Vagina (tissue), 2 donors: ENCODE results near the gene DACH2.

ENCODE experiments used
- POLR2A ChIP-seq, 2 donors: fragments of 450-650 bp; IDR thresholded peaks; one replicate each; pipeline ENCODE4 v1.6.1; 2017; ENCODE audit warnings: antibody characterized with exemption in 2 of 2, mild to moderate bottlenecking in 2 of 2, moderate library complexity in 2 of 2
- TF ChIP-seq, protein P1 (sequence below), 3 experiments: fragments of 450-650 bp in 2 of 3; fragments of 200-600 bp in 1 of 3; sonication (generic) in 1 of 3; IDR thresholded peaks; one replicate each; pipeline ENCODE4 v1.5.1; 2017 to 2019; ENCODE audit warnings: antibody characterized with exemption in 3 of 3, mild to moderate bottlenecking in 2 of 3, moderate library complexity in 2 of 3

- TF ChIP-seq, protein P1, sequence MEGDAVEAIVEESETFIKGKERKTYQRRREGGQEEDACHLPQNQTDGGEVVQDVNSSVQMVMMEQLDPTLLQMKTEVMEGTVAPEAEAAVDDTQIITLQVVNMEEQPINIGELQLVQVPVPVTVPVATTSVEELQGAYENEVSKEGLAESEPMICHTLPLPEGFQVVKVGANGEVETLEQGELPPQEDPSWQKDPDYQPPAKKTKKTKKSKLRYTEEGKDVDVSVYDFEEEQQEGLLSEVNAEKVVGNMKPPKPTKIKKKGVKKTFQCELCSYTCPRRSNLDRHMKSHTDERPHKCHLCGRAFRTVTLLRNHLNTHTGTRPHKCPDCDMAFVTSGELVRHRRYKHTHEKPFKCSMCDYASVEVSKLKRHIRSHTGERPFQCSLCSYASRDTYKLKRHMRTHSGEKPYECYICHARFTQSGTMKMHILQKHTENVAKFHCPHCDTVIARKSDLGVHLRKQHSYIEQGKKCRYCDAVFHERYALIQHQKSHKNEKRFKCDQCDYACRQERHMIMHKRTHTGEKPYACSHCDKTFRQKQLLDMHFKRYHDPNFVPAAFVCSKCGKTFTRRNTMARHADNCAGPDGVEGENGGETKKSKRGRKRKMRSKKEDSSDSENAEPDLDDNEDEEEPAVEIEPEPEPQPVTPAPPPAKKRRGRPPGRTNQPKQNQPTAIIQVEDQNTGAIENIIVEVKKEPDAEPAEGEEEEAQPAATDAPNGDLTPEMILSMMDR (IDR thresholded peaks at IDR 0.05) = no peak
- no peak for TF ChIP-seq POLR2A (IDR thresholded peaks at IDR 0.05)
Observed at GRCh38 chrX:86460760-86461159, 312.5 kb downstream of the DACH2 start.
